ENCODE data around the gene AVEN.

- TF ChIP-seq CTCF (IDR thresholded peaks at IDR 0.05) = no peak
- no peak for TF ChIP-seq POLR2A (IDR thresholded peaks at IDR 0.05)
Measured at GRCh38 chr15:33941279-33942063, 97.5 kb downstream of the AVEN start.

Data from uterus (tissue), 2 donors.